Left hindlimb (tissue), 1 donor: ENCODE measurements around the gene CAND1.
"Not testable (repeated sequence)": the region's sequence is repeated elsewhere in the genome, so short reads cannot be mapped to it uniquely, and the experiment has no call there.

Source experiments
- DNase-seq: peaks from one replicate; pipeline ENCODE4 v3.0.0-alpha.2; 2018

Gene CAND1

GRCh38 chr12:67284561-67284960, 15.4 kb downstream of the CAND1 start:
- no peak for DNase-seq

DNA sequence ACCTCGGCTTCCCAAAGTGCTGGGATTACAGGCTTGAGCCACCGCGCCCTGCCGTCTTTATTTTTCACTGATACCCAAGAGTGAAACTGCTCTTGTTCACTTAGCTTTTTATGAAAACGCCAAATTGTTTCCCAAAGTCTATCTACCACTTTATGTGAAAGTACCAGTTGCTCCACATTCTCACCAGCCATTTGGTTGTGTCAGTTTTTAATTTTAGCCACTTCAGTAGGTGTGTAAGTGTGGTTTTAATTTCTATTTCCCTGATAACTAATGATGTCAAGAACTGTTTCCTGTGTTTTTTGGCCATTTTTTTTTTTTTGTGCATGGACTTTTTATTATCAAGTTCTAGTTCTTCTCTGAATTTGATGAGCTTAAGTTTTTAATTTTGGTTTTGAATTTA, 17.1 kb downstream of the CAND1 start:
- DNase-seq, result no peak

DNA sequence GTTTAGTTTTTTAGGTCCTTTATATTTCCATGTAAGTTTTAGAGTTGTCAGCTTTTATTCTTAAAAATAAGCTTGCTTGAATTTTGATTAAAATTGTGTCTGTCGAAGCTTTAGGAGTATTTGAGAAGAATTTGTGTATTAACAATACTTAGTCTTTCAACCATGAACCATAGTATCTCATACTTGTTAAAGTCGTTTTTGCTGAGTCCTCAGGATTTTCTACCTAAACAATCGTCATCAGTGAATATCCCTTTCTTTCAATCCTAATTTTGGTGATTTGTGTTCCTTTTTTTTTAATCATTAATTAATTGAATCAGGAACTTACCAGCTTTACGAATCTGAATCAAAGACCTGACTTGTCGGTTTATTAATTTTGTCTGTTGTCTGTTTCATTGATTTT, 18.2 kb downstream of the CAND1 start:
- DNase-seq, result no peak

GRCh38 chr12:67288561-67288960, 19.4 kb downstream of the CAND1 start:
- DNase-seq, result no peak

DNA sequence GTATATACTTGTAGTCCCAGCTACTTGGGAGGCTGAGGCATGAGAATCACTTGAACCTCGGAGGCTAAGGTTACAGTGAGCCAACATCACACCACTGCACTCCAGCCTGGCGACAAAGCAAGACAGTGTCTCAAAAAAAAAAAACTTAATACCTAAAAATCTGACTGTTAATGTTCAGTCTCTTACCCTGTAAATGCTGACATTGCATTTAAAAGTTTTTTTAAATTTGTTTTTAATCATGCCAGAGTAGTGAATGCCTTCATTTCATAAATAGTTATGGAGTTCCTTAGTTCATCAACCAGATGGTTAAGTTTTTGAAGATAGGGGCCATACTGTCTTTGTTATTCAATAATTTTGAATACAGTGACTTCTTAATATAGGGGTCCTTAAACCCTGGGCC, 21.2 kb downstream of the CAND1 start:
- no peak for DNase-seq

- no peak for DNase-seq
Observed at GRCh38 chr12:67299526-67299925, 30.4 kb downstream of the CAND1 start.

DNA sequence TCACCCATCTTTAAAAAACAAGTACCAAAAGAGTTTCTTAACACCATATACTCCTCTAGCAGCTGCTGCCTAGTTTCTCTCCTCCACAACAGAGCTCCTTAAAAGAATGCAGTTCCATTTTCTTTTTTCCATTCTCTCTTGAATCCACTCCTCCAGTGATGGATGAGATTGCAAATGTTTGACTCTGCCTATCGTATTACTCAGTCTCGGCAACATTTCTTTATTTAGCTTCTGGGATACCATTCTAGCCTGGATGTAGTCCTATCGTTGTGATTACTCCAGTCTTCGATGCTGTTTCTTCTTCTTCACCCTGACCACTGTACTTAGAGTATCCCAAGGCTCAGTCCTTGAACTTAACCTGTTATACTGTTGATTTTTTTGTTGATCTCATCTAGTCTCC, 30.8 kb downstream of the CAND1 start:
- DNase-seq, result no peak

- no peak for DNase-seq
Observed at GRCh38 chr12:67302162-67302561, 33.0 kb downstream of the CAND1 start.

GRCh38 chr12:67305544-67305943, 36.4 kb downstream of the CAND1 start:
- no peak for DNase-seq

- no peak for DNase-seq
Observed at GRCh38 chr12:67306712-67307111, 37.6 kb downstream of the CAND1 start.

DNA sequence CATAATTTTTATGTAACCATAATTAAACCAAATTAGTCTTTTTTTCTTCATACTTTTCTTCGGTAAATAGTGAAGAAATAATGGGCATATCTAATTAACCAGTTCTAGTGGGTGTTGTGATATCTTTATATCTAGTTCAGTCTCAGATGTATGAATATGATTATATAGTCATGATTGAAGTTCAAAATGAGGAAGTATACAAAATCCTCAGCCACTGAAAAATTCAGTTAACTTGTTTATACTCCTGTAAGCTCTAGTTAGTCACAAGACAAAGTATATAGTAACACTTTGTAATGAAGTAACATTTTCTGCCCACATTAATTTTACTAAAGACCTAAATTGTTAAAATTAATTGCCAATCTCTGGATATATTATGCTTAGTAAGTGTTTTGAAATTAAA, 46.5 kb downstream of the CAND1 start:
- no peak for DNase-seq

DNA sequence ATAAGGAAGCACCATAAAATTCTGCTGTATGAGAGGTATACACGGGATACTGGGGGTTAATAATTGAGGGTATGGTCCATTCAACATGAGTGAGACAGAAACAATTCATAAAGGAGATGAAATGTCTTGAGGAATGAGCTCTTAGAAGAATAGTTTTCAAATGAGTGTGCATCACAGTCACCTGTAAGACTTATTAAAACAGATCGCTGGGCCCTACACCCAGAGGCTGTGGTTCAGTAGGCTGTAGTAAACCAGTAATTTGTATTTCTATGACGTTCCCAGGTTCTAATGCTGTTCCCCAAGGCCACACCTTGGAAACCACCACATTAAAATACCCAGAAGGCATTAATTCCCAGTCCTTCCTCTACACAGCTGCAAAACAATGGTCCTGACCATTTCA, 49.6 kb downstream of the CAND1 start:
- no peak for DNase-seq

DNA sequence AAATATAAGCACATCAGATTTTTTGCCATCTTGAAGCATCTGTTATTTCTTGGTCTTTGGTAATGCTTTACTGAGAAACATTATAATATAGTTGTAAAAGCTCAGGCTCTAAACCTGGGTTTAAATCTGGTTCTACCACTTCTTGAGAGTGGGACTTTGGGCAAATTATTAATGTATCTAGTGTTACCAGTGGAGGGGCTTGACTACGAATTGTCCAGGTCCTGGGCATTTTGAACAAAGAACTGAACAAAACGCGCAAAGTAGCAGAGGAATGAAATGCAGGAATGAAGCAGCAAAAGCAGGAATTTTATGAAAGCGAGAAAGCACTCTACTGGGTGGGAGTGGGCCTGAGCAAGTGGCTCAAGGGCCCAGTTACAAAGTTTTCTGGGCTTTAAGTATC, 50.8 kb downstream of the CAND1 start:
- no peak for DNase-seq

- no peak for DNase-seq
Observed at GRCh38 chr12:67320614-67321295, 51.6 kb downstream of the CAND1 start.

- DNase-seq, result no peak
Observed at GRCh38 chr12:67322580-67322979, 53.4 kb downstream of the CAND1 start.

GRCh38 chr12:67323007-67323406, 53.8 kb downstream of the CAND1 start:
- DNase-seq, result no peak

GRCh38 chr12:67326637-67327036, 57.5 kb downstream of the CAND1 start:
- DNase-seq, result no peak

DNA sequence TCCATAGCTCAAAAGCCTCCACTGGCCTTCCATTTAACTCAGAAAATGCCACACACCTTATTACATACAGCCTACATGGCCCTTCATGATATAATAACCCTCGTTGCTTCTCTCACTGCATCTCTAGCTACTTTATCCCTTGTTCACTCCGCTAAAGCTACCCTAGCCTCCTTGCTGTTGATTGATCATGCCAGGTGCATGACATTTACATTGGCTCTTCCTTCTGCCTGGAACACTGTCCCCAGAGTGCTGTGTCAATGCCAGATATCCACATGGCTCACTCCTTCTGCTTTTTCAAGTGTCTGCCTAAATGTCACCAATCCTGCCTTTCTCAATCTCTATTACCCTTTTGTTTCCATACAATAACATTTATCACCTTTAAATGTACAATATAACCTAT, 58.3 kb downstream of the CAND1 start:
- no peak for DNase-seq

GRCh38 chr12:67331123-67331522, 62.0 kb downstream of the CAND1 start:
- no peak for DNase-seq

DNA sequence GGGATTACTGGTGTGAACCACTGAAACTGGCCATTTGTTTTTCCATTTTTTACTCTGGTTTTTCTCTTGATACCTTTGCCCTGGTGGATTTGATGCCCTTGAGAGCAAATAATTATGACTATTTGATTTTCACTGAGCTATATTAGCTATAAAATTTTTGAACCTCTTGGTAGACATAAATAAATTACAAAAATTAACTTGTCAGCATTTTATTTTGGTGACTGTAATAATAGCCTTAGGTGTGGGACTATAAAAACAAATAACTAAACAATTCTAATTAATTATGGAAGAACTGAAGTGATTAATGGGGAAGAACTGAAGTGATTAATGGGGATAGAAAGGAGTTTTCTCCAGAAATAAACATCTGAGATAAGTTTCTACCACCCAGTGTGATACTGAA, 62.7 kb downstream of the CAND1 start:
- no peak for DNase-seq

GRCh38 chr12:67333649-67334048, 64.5 kb downstream of the CAND1 start:
- DNase-seq, result no peak

- DNase-seq, result no peak
Observed at GRCh38 chr12:67338426-67338825, 69.3 kb downstream of the CAND1 start.

DNA sequence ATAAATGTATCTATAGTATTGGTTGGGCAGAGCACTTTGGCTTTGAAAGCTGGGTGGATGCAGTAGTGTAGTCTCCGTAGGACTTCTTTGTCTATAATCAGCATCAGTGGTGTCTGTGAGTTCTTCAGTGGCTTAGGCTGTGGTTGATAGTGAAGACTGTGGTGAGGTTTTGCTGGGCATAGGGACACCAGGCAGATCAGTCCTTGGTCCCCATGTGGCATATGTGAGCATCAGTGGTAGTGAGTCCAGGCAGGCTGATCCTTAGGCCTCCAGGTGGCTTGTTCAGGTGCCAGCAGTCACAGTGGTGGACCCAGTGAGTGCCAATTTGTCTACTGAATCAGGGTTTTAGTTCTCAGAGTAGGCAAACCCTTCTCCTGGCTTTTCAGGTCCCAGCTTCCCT, 70.4 kb downstream of the CAND1 start:
- no peak for DNase-seq

GRCh38 chr12:67341086-67341485, 71.9 kb downstream of the CAND1 start:
- DNase-seq, result not testable (repeated sequence)

- no peak for DNase-seq
Observed at GRCh38 chr12:67344979-67345710, 76.0 kb downstream of the CAND1 start.
